HG02588 (cell line): ENCODE results near the gene SCEL.

ENCODE experiments used
- ATAC-seq: cut with Tn5 transposase; IDR thresholded peaks from one replicate; pipeline ENCODE4 v1.9.1; 2021; ENCODE audit warnings: mild to moderate bottlenecking, moderate library complexity; ENCODE audit not compliant: unreplicated experiment

Gene SCEL

DNA sequence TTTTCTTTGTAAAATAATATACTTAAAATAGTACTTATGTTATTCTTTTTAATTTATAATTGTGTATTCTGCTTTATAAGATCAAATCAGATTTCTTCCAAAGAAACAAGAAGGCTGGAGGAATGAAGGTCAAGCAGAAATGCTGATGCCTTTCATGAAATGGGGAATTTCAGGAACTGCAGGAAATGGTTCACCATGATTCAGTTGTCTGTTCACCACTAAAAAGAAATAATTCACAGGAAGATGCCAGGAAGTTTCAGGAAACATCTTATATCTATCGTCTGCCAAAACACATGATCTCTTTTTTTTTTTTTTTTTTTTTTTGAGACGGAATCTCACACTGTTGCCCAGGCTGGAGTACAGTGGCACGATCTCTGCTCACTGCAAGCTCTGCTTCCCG, 15.7 kb upstream of the SCEL start:
- ATAC-seq: no peak

DNA sequence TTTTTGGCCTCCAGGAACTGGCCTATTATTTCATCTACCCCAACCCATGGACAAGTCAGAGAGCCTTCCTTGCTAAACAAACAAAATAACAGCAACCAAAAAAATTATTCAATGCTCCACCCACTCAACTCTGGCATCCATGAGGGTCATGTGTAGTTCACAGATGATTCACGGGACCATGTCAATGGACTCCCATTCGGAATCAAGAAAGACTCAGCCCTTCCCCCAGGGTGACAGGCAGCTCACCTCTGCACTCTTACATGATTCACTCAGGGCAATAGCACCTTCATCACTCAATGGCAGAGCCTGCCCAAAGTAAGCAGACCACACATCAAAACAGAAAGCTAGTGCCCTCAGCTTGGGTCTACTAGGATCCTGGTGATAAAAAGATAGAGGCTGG, 14.3 kb upstream of the SCEL start:
- no peak for ATAC-seq

DNA sequence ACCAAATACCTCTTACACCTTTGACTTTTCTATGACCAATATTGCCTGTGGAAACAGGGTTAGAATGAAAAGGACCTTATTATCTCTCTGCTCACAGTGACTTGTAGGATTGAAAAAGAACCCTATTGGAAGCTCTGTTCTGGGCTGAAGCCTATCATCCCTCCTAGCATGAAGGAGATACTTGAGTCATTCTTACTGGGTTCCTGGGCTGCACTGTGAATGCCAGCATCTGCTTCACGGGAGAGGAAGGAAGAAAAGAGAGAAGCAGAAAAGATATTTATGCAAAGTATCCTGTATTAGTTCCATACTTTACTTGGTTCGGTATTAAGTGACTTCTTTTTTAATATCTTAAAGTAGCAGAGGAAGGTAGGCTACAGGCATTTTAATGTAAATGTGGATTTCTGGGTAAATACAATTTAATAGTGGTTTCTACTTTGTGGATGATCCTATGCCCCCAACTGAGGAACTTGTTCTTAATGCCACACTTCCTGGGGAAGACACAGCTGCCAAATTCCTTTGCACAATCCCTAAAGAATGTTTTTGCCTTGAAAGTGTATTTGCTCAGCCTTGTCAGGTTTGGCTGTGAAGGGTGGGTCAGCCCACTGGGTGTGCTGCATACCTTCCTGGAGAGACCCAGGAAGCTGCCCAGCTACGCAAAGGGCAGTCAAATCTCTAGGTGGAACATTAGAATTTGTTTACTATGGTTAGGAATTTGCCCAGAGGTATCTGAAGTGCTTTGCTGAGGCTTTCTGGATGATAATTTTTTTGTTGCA, 13.7 kb upstream of the SCEL start:
- ATAC-seq: no peak

DNA sequence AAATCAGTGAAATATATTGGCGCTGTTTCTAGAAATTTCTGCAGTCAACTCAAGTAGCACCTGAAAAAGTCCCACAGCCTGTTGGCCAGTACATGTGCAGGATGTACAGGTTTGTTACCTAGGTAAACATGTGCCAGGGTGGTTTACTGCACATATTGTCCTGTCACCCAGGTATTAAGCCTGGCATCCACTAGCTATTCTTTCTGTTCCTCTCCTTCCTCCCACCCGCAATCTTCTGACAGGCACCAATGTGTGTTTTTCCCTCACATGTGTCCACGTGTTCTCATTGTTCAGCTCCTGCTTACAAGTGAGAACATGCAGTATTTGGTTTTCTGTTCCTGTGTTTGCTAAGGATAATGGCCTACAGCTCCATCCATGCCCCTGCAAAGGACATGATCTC, 13.1 kb upstream of the SCEL start:
- no peak for ATAC-seq

DNA sequence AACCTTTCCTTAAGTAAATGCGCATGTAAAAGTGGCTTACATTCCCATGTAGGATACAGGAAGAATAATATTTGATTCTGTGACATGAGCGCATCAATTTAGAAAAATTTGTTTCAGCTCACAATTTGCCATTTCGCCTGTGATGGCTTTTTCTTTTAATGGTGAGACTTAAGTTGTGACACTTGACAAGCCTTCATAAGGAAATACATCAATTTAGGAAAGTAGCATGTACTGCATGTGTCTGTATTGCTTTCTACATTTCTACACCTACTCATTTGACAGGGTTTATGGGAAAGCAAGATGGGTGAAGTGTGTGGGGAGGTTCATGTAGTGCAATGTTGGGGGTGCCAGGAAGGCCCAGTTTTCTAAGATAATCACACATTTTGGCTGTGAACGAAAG, 12.1 kb upstream of the SCEL start:
- ATAC-seq: no peak

DNA sequence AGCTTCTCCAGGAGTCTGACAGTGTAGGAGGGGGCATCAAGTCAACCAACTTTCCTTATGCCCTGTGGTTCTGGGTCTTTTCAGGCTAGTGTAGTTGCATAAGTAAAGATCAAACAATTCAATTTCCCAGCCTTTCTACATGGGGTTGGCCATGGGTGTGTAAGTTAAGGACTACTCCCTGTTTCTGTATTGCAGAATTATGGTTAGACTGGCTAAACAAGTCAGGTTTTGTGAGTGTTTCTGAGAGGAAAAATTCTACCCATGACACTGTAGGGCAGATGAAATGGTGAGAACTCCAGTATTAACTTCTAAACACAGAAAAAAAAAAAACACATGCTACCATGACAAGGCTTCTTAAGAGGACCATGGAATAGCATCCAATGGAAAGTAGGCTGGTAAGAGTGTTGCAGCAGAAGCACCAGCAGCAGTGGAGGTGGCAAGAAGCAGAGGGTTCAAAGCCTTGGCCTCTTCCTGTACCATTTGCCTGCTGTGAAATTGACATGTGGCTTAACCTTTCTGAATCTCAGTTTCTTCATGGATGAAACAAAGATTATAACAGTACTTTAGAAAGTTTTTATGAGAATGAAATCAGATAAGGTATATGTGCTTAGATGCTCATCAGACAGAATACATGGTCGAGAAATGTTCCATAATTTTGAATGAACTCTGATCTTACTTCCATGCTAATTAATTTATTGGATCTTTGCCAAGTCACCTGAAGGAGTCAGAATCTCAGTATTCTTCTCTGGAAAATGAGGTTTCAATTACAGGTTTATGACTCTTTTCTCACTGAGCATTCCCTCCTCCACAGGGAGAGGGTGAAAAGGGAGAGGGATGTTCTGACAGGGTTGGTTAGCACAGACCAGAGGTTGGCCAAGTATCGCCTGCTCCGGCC, 11.4 kb upstream of the SCEL start:
- no peak for ATAC-seq

DNA sequence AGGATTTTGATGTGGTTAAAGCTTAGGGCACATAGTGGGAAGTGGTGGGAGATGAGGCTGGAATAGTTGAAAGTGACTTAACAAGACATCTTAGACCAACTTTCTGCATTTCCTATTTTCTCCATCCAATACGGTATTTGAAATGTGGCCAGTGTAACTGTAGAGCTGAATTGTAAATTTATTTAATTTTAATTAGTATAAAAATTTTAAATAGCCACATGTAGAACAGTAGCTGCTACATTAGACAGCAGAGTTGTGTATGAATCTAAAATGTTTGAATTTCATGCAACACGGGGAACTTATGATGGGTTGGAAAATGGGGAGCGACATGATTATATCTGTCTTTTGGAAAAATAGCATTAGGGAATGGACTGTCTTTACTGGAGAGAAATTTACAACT, 7.1 kb upstream of the SCEL start:
- ATAC-seq: no peak

DNA sequence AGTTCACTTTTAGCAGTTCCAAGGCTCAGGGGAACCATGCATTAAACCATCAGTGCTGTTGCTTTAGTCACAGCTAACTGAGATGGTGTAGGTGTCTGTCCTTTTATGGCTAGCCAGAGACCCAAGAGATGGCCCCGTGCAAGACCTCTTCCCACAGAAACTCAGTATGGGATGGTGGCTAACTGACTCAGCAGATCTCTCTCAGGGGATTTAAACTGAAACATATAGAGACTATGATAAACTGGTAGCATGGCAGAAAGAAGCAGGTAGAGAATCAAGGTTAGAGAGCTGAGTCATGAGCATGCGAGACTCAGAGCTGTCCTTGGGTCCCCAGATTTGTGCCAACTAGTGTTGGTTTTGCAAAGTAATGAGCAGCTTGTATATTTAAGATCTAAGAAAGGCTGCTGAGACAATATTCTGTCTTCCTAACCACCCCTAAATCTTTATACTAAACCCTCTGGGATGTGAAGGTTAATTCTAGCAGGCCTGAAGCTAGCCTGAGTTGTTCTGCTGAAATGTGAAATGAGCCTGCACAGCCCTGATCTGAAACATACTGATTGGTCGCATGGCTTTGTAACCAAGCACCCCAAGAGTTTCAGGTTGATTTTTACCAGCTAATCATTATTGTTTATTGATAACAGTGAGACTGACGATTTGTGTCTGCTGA, 6.5 kb upstream of the SCEL start:
- ATAC-seq: peak; percentile 92

DNA sequence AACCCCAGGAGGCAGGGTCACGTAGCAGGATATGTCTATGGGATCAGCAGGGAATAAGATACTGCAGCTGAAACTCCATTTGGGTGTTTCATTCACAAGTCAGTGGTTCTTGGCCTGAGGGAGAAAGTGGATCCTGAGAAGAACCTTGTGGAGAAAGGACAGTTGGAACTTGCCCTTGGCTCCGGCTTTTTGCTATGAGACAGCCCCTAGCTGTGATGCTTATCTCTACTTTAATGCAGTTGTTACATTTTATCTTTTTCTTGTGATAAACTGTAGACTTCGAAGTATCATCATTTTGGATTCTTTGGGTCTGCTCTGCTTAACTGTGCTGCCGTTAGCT, 6.0 kb upstream of the SCEL start:
- ATAC-seq: no peak

DNA sequence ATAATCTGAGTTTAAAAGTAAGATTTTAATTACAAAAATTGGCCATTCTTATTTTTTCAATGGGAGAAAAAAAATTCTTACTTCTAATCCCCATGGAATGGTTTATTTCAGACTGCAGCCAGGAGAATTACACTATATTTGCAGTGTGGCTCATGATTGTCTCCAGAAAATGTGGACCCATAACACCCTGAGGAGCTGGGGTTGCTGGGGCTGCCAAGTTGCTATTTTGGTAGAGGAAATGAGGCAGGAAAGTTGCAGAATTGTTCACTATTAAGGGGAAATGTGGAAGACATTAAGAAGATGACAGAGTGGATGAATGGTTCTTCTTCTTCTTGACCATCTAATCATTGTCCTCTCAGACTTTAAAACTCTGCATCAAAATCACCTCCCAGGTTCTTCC, 4.6 kb upstream of the SCEL start:
- no peak for ATAC-seq

DNA sequence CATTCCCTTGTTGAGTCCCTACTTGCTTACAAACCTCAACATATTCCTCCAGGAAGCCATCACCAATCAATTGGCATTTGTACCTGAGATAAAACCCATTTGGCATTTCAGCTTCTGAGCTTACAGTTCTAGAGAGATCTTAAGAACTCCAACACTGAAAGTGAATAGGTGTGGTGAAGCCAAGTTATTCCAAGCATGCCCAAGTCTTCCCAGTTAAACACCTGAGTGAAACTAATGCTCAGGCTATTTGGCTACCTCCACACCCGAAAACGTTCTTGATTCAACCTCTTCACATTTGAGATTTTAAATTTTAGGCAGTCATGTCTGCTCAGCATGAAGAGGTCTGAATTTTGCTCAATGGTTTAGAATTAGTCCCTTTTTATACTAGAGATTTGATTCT, 2.5 kb upstream of the SCEL start:
- no peak for ATAC-seq

DNA sequence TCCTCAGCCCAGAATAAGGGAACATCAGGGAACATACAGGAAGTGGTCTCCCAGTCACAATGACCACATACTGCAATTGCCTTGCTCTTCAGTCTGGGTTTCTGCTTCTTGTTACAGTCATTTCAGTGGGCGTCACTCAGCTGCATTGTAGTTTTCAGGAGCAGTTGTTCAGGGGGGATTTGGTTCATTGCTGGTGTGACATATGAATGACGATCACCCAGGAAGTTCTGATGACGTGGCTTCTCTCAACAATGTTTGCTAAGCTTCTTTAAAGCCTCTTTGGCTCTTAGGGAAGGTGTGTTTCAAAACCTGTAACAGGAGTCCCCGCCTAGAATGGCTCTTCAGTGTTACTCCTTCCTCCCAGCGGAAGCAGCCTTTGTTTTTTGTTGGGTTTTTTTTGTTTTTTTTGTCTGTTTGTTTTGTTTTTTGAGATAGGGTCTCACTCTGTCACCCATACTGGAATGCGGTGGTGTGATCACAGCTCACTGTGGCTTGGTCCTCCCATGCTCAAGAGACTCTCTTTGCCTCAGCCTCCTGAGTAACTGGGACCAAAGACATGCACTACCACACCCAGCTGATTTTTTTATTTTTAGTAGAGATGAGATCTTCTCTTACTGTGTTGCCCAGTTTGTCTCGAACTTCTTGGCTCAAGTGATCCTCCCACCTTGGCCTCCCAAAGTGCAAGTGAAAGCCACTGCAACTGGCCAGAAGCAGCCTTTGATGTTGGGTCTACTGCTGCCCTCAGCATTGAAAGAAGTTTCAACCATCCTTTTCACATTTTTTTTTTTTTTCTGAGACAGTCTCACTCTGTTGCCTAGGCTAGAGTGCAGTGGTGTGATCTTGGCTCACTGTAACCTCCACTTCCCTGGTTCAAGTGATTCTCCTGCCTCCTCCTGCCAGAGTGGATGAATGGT, 1.4 kb upstream of the SCEL start:
- no peak for ATAC-seq

DNA sequence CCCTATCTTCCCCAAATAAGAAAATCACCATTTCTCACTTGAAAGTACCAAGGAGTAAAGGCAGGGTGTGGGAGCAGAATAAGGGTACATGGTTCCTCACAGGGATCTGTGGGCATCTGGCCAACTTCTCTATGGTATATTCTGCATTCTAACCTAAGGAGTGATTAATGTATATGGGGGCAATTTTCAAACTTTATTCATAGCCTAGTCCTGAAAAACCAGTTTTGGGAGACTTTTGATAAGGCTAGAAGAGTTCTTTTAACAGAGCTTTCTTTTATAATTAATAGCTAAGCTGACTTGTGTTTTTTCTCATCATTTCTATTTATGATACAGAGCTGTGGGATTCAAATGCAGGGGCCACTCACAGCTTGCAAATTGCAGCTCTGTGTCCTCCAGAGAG, 852 bp downstream of the SCEL start:
- ATAC-seq: no peak

DNA sequence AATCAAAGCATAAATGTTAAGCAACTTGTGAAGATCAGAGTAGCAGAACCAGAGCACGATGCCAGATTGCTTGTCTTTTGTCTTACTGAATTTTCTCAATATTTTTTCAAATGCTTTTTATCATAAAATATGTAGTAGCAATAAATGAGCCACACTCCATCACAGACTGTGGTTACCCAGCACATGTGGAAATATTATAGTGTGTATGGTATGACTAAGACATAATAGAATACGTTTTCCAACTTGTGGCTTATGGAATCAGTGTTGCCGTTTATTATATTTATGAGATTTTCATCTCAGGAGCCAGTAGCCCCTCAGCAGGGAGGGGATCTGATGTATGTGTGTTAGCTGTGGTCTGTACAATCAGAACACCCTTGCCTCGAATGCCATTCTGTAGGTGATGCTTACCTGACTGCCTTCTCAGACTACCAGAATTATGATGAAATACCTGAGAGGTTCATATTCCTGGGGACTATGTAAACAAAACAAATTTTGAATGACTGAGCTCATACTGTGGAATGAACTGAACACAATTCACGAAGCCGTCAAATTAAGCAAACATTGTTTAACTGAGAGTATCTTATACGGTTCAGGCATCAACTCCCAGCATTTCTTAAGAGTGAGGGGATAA, 1.9 kb downstream of the SCEL start:
- no peak for ATAC-seq

DNA sequence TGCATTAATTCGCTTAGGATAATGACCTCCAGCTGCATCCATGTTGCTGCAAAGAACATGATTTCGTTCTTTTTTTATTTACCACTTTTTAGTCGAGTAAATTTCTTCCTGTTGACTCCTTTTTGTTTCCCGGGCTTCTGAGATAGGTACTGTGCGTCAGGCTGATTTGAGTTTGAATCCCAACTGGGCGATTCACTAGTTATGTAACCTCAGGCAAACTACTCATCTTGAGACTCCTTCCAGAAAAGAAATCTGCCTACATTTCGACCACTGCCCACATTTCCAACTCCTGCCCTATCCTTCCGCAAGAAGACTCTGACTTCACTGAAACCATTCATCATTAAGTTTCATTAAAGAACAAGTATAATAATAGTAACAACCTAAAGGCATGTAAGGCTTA, 8.2 kb downstream of the SCEL start:
- ATAC-seq: no peak

DNA sequence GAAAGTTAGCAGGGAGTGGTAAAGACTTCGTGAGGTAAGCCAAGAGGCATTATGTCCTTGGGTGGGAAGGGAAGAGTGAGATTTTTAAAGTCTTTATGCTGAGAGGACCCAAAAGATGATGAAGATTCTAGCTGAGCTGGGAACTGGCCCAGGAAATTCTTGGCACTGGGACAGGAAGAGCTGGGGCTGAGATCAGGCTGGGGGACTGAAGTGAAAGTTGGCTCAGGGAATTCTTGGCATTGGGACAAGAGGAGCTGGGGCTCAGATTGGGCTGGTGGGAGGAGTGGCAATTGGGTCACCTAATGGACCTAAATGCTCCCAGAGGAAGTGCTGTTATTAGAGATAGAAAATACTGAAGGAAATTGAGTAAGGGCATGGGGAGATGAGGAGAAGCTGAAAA, 8.8 kb downstream of the SCEL start:
- no peak for ATAC-seq

DNA sequence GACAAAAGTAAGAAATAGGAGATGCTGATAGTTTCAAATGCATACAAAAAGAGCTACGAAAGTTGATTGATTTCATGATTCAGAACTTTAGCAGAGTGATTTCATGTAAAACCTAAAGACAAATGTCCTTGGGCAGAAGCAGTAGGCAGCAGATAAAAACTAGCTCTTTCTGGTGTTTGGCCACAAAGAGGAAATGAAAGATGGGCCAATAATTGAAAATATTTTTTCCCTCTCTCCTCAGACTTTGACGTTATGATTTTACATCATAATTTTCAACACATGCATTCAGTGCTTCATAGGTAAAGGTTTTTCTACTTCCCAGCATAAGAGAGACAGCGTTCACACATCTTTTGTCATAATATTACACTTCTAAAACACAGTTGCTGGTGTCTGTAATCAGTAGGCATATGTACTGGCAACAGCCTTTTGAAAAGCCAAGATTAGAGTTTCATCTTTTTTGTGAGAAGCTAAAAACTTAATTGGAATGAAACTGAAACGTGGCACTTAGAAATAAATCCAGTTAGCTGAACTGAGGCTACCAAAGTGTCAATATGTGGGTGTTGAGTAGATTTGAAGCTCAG, 9.3 kb downstream of the SCEL start:
- ATAC-seq: no peak

DNA sequence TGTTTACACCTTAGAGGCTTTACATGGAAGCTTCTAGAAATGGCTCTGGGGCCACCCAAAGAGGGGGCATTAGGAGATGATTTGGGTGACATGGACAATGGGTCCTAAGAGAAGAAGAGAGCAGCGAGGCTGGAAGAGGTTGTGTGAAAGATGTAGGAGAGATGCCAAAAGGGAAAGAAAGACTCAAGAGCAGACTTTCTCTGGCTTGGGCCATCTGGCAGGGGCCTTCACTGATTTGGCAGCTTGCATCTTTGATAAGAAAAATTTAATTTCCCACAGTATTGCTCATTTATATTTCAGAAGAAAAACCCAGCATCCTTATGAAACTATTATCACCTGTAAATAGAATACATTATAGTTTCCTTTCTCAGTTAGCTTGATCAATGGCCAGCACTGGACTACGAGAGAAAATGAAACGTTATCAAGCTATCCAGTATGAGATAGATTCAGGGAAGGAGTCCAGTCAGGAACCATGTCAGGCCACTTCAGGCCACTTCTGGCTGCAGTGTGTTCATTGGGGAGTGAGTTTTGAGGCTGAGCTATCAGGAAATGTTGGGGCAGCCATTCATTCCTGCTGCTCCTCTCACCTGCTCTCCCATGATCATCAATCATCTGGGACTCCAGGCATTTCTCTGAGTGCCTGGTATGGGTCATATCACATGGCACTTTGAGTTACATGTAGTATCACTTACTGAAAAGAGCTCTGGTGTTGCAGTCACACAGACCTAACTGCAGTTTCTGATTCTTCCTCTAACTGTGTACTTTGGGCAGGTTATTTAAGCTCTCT, 10.3 kb downstream of the SCEL start:
- no peak for ATAC-seq

DNA sequence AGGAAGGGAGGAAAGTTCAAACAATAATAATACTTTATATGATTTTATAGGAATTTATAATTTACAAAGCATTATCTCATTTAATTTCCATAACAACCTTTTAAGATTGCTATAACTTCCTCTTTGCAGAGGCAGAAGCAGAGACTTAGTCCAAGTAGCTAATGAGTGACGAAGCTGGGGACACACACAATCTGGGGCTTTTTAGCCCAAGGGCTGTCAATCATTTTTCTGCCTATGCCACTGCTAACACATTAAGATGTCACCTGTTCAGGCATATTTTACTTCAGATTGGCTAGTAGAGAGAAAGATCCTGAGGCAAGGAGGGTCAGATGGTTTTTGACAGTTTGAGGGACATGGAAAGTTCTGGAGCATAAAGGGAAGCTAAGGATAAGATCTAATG, 12.6 kb downstream of the SCEL start:
- ATAC-seq: peak; percentile 77
